Ureter (tissue), 1 donor: ENCODE data around the gene FLVCR2. TPM values are rescaled to one million over a fixed set of nuclear protein-coding genes. Genes with fewer than 3 reads are reported as not detected.

Experiments used
- DNase-seq: peaks from one replicate; pipeline ENCODE4 v3.0.0-alpha.2; 2020; ENCODE audit warnings: low spot score
- total RNA-seq: library from RNA; stranded (reverse); gene quantifications from one replicate; pipeline ENCODE4 v1.2.4, GENCODE V29; 2023
- donor health status: DM: yes; HTN: yes; CAD: no.

The FLVCR2 gene
- total RNA-seq, 1 donor from 2014 or later: 6.9 TPM

GRCh38 chr14:75554482-75554881, 23.9 kb upstream of the FLVCR2 start:
- no peak for DNase-seq

GRCh38 chr14:75558440-75558839, 20.0 kb upstream of the FLVCR2 start:
- no peak for DNase-seq

DNA sequence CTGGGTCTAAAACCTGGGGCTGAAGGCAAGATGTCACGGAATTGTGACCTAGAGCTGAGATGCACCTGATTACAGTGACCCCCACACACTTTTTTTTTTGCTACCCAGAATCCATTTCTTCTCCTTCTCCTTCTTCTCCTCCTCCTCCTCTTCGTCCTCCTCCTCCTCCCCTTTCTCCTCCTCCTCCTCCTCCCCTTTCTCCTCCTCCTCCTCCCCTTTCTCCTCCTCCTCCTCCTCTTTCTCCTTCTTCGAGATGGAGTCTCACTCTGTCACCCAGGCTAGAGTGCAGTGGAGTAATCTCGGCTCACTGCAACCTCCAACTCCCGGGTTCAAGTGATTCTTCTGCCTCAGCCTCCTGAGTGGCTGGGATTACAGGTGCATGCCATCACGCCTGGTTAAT, 19.4 kb upstream of the FLVCR2 start:
- no peak for DNase-seq

- no peak for DNase-seq
Observed at GRCh38 chr14:75559451-75560222, 18.8 kb upstream of the FLVCR2 start.

DNA sequence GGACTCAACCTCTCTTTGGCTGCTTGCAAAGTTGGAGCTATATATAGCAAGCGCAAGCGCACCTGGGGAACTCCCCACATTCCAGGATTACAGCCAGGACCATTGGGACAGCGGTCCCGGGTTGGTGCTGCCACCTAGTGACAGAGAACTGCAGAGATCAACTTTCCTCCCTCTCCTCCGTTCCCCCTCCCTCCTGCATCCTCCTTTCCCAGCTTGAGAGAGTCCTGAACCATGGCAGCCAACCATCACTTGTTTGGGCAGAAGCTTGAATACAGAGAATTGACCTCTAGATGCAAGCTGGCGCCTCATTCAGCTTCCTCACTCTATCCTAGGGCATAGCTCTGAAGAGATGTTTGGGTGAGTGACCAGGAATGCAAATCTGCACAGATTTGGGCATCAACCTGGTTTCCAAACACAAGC, 17.4 kb upstream of the FLVCR2 start:
- peak; percentile 83 for DNase-seq

GRCh38 chr14:75562089-75562488, 16.3 kb upstream of the FLVCR2 start:
- no peak for DNase-seq

DNA sequence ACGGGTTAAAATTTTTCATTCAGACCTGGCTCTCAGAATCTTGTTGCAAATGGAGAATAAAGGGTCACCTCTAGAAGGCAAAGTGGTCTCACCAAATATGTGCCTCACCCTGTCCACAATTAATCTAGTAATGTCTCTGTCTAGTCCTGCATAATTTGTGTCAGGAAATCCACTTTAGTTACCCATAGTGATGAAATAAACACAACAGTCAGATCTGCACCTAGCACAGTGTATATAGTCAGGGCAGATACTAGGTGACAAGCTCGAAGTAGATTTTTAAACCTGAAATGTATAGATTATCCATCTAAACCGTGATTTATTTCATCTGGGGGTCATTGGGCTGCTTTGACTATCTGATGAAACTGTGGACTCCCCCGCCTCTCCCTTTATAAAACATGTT, 15.9 kb upstream of the FLVCR2 start:
- DNase-seq: no peak

- no peak for DNase-seq
Observed at GRCh38 chr14:75563931-75564330, 14.5 kb upstream of the FLVCR2 start.

DNA sequence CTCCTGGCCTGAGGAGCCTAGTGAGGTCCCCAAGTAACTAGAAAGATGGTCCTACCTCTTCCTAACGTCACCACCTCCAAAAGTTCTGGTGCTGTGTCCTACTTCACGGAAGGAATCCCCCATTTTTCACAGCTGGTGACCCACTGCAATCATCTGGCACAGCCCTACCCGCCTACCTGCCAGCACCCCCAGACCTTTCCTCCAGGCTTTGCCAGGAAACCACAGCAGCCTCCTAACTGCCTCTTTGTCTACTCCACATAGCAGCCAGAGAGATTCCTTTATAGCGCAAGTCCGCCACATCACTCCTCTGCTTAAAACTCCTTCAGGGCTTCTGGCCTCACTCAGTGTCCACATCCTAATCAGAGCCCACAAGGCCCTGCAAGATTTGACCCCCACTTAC, 13.4 kb upstream of the FLVCR2 start:
- DNase-seq: no peak

- DNase-seq: no peak
Observed at GRCh38 chr14:75566321-75566720, 12.1 kb upstream of the FLVCR2 start.

DNA sequence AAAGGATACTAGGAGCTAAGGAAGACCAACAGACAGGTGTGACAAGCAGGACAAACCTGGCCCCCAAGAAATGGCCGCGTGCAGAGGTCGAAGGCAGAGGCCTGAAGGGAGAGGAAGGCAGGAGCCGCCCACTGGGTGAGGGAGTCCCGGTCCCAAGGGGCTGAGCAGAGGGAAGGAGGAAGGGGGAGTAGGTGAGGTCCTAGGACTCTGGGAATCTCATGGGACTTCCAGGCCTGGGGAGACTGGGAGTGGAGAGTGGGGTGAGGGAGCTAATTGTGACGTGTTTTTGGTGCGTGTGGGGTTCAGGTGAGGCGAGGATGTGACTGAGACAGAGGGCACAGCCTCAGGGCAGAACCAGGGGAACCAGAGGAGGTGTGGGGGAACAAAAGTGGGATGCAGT, 11.7 kb upstream of the FLVCR2 start:
- DNase-seq: no peak

- no peak for DNase-seq
Observed at GRCh38 chr14:75568140-75568539, 10.3 kb upstream of the FLVCR2 start.

DNA sequence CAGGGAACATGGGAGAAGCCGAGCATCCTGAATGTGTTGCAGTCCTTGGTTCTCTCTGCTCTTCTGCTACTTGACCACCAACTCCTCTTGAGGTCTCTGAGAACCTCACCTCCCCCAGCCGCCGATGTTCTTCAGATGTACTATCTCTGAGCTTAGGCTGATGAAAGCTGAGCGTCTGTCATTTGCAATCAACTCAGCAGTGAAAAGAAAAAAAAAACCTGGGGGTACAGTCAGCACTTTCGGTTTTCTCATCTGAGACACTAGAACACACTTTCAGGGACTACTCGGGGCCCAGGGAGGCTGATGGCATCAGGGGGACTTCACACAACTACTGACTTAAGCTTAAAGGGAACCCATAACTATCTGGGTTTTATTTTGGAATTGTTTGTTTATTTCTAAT, 9.6 kb upstream of the FLVCR2 start:
- DNase-seq: no peak

DNA sequence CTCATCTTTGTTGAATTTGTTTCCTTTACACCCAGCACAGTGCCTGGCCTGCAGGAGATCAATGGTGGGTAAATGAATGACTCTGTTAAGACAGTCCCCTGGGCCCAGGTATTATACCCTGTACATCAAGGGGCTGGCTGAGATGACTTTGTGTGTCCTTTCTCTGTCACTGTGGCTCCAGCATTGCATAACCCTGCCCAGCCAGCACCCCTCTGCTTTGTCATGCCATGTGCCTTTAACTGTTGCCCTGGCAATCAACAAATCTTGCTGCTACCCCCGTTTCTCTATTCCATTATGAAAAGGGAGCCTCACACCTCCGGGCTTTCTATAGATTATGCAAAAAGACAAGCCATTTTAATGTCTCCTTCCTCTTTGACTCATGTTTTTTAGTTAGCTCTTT, 7.6 kb upstream of the FLVCR2 start:
- DNase-seq: no peak

DNA sequence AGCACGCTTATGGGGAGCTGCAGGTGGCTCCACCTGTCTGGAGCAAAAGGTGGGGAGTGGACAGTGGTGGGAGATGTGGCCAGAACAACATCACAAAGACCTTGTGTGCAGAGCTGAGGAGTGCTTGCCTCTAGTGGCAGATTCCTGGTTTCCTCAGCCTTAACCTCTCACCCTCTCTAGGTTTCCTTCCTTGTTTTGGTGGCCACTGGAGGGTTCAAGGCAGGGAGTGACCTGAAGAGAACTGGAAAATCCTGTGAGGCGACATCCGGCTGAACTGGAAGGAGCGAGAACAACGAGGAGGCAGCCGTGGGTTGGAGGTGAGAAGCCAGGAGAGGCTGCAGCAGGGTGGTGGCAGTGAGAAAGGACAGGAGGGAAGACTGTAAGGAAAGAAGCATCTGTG, 6.3 kb upstream of the FLVCR2 start:
- peak; percentile 61 for DNase-seq

GRCh38 chr14:75577090-75577489, 1.3 kb upstream of the FLVCR2 start:
- DNase-seq: no peak

DNA sequence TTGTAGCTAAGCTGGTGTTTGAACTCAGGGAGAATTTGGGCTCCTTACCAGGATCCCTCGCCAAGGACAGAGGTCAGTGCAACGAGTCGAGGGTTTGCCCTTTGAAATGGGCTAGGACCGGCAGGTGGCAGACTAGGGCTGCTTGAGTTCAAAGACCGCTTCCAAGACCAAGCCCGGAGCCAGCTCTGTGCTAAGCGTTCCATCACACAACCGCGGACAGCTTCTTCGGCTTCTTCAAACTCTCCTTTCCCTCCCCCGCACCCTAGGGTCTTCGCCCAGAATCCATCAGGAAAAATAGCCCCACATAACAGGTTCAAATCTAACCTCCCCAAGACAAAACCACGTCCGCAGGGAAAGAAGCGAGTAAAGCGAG, 705 bp upstream of the FLVCR2 start:
- DNase-seq: peak; percentile 86

DNA sequence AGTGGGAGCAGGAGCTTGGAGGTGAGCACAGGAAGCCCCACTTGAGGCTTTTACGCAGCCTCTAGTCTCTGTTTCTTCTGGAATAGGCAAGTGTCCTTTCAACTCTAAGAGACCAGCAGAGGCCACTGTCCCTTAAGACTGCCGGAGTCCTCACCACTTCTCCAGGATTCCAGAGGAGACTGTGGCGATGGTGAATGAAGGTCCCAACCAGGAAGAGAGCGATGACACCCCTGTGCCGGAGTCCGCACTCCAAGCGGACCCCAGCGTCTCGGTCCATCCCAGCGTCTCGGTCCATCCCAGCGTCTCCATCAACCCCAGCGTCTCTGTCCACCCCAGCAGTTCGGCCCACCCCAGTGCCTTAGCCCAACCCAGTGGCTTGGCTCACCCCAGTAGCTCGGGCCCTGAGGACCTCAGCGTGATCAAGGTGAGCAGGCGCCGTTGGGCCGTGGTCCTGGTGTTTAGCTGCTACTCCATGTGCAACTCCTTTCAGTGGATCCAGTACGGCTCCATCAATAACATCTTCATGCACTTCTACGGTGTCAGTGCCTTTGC, 442 bp downstream of the FLVCR2 start:
- no peak for DNase-seq

- no peak for DNase-seq
Observed at GRCh38 chr14:75579338-75579864, 981 bp downstream of the FLVCR2 start.

DNA sequence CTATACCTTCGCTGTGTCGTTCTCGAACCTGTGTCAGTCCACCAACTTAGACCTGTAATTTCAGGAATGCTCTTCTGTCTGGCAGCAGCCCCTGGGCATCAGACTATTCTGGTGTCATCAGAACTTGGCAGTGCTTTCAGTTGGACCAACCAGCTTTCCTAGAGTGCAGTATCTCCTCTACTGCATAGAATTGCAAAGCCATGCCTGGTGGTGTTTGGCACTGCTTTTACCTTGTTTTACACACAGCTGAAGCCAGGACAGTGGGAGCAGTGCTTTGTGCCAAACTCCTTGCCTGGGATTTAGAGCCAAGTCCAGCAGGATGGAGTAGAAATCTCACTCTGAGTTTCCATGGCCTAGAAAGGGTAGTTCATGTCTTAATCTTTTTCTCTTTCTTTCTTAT, 1.5 kb downstream of the FLVCR2 start:
- no peak for DNase-seq

DNA sequence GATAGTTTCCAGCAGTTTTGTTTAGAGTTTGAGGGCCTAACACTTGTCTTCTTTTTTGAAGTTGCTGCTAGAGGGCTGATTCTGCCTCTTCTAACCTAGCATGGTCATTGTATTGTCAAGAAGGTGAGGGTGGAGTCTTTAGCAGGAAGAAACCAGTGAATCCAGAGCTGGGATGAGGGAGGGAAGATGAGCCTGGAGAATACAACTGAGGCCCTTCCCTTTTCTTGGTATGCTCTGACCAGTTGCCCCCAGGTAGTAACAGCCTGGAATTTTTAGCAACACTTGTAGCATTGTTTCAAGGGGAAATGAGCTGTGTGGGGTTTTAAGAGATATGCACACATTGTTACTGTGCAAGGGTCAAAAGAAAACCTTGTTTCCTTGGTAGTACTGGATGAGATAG, 9.0 kb downstream of the FLVCR2 start:
- DNase-seq: no peak

DNA sequence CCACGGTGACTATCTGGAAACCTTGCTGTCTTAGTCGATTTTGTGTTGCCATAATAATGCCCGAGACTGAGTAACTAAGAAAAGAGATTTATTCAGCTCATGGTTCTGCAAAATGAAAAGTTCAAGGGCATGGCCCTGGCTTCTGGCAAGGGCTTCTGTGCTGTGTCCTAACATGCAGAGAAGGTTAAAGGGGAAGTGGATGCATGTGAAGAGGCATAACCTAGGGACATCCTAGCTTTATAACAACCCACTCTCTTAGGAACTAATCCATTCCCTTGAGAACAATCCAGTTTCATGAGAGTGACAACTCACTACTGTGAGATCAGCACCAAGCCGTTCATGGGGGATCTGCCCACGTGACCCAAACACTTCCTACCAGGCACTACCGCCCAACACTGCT, 11.5 kb downstream of the FLVCR2 start:
- DNase-seq: no peak

DNA sequence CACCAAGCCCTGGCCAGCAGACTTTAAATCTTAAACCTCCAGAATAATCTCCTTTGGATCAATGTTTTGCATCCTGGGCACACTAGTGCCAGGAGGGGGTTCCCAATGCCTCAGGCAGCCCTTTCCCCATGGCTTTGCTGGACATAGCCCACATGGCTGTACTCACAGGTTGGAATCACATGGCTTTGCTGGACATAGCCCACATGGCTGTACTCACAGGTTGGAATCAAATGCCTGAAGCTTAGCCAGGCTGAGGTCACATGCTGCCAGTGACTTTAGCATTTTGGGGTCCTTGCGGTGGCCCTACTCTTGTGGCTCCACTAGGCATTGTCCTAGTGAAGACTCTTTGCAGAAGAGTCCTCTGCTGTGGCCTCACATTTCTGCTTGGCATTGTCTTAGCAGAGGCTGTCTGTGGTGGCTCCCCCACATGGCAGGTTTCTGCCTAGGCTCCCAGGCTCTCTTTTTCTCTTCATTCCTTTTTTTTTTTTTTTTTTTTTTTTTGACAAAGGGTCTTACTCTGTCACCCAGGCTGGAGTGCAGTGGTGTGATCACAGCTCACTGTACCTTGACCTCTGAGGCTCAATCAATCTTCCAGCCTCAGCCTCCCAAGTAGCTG, 13.0 kb downstream of the FLVCR2 start:
- no peak for DNase-seq
